CD4-positive, alpha-beta T cell treated with Interleukin-4 for 4 hours (primary cell): ENCODE results near the gene DCANP1.

ENCODE experiments used
- DNase-seq: peaks from one replicate; pipeline ENCODE4 v3.0.0-alpha.2; 2020

DCANP1 gene

DNA sequence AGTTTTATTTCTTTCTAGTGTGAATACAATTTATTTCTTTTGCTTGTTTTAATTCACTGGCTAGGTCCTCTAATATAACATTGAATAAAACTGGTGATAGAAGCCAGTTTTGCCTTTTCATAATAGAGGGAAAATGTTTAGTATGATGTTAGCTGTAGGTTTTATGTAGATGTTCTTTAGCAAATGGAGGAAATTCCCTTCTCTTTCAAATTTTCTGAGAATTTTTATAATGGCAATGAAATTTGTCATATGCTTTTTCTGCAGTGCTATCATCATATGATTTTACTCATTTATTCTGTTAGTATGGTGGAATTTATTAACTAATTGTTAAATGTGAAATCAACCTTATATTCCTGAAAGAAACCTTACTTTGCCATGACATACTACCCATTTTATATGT lies 30.1 kb downstream of the DCANP1 start:
- no peak for DNase-seq

DNA sequence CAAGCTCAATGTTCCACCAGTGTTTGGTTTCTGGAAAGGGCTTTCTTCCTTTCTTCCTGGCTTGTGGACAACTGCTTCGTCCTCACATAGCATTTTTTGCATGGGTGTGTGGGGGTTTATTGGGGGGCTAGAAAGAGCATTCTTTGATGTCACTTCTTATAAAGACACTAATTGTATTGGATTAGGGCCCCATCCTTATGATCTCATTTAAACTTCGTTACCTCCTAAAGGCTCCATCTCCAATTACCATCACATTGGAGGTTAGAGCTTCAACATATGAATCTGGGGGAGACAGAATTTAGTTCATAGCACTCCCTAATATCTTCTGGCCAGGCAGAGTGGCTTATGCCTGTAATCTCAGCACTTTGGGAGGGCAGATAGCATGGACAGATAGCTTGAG lies 42.1 kb downstream of the DCANP1 start:
- no peak for DNase-seq

DNA sequence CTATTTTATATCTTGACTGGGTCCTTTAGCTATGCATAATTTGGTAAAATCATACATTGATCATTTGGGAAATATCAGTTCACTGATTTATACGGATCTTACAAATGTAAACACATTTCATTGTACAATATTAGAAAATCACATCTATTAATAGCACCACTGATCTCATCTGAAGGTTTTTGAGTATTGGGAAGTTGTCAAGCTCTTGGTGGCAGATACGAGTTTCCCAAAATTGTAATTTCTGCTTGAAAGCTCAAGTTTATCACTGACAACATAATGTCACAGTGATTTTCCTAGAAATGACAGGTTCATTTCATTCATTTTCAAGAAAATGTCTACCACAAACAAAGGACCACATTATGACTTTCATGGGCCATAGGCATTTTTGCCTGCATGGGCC lies 45.1 kb downstream of the DCANP1 start:
- DNase-seq = no peak

DNA sequence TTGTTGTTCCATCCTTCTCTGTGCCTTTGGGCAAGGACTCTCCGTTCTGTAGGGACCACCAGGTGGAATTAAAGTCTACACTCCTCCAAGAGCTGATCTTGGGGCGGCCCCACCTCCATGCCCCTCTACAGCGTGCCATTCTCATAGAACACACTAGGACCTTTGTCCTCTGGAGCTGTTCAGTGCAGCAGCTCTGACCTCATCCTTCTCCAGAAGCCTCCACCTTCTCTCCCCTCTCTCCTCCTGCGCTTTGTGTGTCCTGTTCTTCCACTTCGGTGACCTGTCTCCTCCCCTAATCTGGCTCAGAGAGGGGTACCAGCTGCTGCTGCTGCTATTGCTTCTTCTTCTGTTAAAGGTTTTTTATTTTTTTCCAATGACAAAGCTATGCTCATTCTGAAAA lies 46.3 kb downstream of the DCANP1 start:
- no peak for DNase-seq

DNA sequence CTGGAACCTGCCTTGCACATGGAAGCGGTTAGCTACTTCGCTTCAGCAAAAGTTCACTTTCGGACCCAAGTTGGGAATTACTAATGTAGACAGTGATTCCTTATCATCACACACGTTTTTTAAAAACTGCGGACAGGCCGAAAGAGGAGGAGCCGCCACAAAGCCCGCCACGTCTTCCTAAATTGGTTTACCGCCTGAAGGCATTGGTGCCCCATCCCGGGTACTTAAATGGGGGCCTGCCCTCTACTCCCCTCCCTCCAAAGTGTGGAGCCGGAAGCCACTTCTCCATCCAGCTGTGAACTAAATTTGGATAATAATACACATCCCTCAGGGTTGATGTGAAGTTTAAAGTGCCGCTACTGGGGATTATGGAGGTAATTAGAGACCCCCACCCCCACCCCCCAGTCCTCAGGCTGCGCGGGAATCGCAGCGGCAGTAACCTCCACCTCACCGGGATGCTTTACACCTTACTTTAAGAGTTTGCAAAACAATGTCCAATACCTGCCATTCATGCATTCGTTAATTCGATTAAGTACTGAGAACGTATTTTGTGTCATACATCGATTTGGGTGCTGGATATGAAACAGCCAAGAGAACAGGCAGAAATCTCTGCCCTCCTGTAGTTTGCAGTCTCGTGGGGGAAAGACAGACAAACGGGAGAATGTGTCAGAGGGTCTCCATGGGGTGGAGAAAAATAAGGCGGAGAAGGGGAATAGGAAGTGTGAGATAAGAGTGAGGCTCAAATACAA lies 47.2 kb downstream of the DCANP1 start:
- no peak for DNase-seq

DNA sequence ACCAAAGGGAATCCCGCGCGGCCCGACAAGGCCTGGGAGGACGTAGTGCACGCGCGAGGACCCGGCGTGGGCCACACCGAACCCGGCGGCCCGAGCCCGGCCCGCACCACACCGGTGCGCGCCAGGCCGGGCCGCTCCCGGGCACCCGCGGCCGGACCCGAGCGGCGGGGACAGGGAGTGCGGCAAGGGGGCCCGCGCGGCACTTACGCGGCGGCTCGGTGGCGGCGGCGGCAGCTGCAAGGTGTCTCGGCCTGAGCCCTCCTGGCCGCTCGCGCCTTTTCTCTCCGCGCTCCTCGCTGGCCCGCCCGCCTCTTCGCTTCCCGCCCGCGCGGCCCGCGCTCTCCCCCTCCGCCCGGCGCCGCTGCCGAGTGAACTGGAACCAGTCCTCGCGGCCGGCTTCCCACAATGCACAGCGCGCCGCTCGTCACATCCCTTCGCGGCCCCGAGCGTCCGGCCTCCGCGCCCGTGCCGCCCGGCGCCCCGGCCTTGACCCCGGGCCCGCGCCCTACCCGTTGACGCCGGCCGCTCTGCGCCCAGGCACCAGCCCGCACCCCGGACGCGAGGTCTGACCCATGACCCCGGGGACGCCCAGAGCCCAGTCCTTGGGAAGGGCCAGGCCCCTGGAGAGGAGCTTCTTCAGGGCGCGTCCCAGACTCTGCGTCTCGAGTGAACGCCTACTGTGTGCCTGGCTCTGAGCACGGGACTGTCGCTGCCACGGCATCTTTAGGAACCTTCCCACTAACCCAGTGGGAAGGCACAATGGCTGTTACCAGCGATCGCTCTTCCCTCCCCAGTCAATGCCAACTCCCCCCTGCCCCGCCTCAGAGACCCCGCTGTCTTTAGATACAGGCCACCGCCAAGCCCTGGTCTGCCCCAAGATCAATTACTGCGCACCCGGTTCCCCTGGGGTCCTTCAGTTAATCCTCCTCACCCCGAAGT lies 48.0 kb downstream of the DCANP1 start, which contains the start of gene MACROH2A1:
Gene MACROH2A1, minus strand, starts transcription at position 377 of the 939 bp plus-strand sequence. CDS start 10,138 bp downstream, outside the sequence.
- DNase-seq = peak; percentile 72

DNA sequence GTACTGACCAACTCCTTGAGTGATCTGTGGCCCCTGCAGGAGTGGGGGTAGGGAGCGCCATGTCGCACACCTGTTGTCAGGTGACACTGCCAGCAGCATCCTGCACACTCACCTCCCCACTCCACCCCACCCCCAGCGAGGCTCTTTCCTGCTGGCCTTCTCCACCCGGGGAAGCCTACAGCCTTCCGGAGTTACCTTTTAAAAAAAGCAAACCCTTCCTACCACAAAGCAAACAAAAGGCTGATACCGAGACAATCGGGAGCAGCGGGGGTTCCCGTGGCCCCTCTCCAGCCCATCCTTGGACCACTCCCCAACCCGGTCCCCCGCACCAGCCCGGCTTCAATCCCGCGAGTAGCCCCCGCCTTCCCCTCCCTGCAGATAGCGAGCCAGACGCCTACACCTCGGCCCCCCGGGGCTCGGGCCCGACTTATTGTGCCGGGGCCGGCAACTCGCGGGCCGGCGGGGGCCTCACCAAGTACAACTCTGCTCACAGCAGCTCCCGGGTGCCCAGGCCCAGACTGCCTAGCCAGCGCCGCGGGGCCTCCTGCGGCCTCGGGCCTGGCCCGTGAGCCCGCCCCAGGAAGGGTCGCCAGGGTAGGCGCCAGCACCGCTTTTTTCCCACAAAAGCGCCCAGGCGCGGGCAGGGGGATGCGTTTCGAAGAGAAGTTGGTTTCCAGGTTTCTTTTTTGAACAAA lies 48.8 kb downstream of the DCANP1 start:
- peak; percentile 36 for DNase-seq

DNA sequence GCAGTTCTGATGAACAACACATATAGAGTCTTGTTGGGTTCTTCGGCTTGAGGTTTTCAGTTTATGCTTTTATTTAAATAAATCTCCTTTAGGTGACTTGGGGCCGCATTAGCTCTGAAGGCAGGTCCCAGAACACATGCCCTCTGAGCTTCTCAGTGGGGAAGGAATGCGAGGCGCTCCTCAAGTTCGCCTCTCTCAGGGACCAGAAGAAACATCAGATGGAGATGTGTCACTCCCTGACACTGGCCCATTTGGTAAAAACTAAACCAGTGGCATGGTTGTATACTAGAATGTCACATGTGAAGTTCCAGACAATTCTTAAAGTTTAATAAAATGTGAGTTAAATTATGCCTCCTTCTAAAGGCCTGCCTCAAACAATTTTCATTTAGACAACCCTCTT lies 50.1 kb downstream of the DCANP1 start:
- DNase-seq = no peak

DNA sequence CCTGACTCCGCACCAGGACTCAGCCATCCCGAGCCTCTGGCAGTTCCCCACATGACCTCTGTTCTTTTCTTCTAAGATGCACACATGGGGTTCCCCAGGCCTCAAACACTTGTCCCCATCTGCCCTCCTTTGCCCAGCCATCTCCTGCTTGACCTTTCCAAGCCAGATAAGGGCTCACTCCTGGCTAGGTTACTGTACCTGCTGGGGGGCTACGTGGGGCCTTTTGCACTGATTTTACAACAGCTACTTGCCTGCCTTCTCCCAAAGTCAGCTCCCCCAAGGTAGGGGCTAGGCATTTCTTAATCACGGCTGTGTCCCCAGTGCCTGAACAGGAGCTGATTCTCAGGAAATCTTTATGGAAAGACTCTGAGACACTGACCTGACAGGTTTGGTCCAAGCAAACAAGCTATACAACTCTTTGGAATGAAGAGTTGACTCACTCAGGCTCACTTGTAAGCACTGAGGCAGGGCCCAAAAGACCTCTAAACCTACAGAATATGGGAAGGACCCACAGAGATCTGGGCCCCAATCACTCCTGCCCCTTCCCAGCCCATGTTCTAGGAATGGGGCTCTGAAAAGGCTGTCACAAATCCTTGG lies 50.6 kb downstream of the DCANP1 start:
- no peak for DNase-seq

DNA sequence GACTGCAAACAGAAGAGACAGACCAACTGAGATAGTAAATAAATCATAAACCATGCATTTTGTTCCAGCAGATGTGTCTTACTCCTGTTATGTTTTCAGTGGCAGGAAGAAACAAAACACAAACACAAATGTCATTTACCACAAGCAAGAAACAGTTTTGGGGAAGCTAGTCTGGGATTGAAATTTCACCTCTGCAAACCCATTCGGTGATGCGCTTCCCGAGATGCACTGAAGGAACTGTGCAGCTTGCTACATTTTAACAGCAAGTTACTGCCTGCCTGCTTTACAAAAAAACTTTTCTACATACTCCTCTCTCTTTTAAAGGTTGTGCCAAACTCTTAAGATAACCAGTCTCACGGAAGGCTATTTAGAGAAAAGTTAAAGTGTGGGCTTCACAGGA lies 51.3 kb downstream of the DCANP1 start:
- no peak for DNase-seq

DNA sequence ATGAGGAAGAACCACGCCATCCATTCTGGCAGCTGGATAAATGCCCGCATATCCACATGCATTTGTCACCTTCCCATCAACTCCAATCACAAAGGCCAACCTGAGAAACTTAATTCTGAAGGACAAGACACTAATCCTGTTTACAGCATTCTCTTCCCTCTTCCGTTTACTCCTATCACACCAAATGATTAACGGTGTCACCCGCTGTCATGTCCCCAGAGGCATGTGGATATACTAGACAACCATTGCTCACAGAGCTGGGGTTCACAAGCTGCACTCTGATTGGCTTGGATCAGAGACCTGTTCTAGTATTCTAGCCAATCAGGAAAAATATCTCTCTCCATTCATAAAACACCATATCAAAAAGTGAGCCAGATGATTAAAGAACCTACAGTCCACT lies 51.7 kb downstream of the DCANP1 start:
- DNase-seq = no peak
